ENCODE measurements around the gene PROZ.

PROZ gene

DNA sequence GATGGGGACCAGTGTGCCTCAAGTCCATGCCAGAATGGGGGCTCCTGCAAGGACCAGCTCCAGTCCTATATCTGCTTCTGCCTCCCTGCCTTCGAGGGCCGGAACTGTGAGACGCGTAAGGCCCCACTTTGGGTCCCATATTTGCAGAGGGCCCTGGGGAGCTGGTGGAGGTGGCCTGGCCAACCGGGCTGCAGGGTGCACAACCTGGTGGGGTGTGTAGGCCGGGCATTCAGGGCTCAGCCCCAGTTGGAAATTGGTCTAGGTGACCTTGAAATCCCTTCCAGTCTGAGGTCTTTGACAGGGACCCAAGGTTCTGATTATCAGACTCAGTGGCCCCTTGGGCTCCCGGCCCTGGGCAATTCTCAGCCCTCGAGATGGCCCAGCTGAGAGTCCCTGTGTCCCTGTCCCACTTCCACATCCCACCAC lies 44.6 kb upstream of the PROZ start:
- DNase-seq (ENCODE audit: low read depth): no peak
- TF ChIP-seq, protein P1, sequence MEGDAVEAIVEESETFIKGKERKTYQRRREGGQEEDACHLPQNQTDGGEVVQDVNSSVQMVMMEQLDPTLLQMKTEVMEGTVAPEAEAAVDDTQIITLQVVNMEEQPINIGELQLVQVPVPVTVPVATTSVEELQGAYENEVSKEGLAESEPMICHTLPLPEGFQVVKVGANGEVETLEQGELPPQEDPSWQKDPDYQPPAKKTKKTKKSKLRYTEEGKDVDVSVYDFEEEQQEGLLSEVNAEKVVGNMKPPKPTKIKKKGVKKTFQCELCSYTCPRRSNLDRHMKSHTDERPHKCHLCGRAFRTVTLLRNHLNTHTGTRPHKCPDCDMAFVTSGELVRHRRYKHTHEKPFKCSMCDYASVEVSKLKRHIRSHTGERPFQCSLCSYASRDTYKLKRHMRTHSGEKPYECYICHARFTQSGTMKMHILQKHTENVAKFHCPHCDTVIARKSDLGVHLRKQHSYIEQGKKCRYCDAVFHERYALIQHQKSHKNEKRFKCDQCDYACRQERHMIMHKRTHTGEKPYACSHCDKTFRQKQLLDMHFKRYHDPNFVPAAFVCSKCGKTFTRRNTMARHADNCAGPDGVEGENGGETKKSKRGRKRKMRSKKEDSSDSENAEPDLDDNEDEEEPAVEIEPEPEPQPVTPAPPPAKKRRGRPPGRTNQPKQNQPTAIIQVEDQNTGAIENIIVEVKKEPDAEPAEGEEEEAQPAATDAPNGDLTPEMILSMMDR (conservative IDR thresholded peaks at IDR 0.05; ENCODE audit: low read depth, low read length): no peak
- H3K4me3 ChIP-seq (ENCODE audit: low read length): no peak overlapping the region

DNA sequence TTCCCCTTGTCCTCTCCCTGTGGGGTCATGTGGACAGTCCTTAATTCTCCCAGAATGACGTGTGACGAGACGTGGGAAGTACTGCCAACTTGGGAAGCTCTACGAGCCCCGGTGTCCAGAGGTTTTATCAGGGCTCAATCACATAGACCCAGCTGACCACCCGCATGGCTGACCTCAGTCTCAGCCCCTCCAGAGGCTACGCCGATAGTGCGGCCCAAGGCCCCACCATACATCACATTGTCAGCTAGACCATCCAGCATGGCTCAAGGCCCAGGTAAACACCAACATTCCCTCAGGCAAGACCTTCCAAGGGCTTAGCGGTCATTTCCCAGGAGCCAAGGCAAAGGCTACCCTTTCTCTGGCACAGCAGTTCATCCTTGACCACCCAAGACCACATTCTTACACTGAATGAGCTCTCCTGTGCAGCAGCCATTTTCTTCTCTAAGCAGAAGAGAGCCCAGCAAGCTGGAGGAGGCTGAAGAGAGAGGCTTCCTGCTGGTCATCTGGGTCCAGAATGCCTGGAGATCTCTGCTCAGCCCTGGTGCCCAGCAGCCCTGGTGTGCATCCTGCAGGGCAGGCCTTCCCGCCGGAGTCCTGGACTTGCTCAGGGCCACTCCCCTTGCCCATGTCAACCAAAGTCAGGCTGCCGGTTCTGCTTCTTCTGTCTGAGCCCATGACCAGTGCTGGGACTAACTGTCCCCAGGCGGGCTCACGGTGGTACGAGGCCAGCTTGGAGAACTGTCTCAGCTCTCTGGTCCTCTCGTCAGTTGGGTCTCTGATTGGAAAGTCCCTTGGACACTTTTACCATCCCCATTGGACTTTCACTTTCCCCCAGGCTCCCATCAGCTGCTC lies 43.7 kb upstream of the PROZ start:
- H3K4me3 ChIP-seq (ENCODE audit: low read length): no peak overlapping the region
- TF ChIP-seq, protein P1 (conservative IDR thresholded peaks at IDR 0.05; ENCODE audit: low read depth, low read length): no peak
- no peak for DNase-seq (ENCODE audit: low read depth)

DNA sequence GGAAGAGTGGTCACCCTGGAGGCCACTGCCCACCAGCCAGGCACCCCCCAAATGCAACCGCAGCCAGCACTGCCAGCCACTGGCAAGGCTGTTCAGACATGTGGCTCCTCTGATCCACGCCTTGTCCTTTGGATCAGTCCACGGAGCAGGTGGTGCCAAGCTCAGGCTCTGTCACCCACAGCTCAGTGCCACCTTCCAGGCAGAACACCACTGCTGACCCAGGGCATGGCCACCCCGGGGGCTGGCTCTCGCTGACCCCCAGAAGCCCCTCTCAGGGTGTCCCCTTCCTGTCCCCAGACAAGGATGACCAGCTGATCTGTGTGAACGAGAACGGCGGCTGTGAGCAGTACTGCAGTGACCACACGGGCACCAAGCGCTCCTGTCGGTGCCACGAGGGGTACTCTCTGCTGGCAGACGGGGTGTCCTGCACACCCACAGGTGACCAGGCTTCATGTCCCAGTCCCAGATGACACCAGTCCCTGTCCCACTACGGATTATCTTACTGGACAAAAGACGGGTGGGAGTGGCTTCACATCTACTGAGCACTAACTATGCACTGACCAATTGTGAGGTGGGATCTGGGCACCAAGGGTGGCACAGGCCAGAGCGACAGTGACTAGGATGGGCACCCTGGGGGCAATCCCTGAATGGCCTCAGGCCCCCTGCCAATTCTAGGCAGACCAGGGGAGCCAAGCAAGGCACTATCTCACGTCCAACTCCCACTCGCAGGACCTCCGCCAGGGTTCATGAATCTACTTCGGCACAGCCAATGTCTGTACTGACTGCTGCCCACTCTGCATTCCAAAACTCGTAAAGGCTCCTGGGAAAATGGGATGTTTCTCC lies 42.9 kb upstream of the PROZ start:
- DNase-seq (ENCODE audit: low read depth): no peak
- TF ChIP-seq, protein P1 (conservative IDR thresholded peaks at IDR 0.05; ENCODE audit: low read depth, low read length): no peak
- H3K4me3 ChIP-seq (ENCODE audit: low read length): no peak overlapping the region

DNA sequence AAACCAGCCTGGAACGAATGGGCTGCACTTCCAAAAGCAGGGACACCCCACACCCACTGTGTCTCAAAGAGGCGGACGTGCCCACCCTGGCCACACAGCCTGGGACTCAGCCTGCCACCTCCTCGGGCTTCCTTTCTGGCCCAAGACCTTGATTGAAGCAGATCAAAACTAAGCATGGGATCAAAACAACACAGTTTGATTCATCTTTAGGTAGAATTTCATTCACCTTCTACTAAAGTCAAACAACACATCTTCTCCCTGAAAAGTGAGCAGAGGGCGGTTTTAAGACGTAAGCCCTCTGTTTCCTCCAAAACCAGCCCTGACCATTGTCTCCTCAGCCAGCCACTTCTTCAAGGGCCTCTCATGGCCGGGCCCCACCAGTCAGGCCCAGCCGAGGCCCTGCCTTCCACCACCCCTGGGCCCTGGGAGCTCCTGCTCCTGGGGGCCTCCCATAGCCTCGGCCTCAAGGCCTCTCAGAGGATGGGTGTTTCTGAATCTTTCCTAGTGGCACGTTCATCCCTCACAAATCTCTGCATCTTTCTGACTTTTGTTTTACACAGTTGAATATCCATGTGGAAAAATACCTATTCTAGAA lies 42.1 kb upstream of the PROZ start:
- DNase-seq (ENCODE audit: low read depth): no peak
- no peak overlapping the region for H3K4me3 ChIP-seq (ENCODE audit: low read length)
- TF ChIP-seq, protein P1 (conservative IDR thresholded peaks at IDR 0.05; ENCODE audit: low read depth, low read length): no peak

DNA sequence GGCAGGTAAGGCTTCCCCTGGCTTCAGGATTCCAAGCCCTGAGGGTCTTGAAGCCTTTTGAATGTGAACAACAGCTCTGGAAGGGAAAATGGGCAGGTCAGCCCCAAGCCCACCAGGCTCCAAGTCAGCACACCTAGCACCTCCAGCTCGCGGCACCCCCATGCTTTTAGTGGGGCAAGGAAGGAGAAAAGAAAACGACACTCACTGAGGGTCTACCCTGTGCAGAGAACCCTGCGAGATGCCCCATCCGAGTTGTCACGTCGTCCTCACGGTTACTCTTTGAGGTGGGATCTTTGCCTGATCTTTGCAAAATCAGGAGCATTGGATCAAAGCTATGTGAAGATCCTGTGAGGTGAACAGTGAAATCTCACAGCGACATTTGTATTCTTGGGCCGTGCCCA lies 41.6 kb upstream of the PROZ start:
- TF ChIP-seq, protein P1 (conservative IDR thresholded peaks at IDR 0.05; ENCODE audit: low read depth, low read length): no peak
- H3K4me3 ChIP-seq (ENCODE audit: low read length): no peak overlapping the region
- DNase-seq (ENCODE audit: low read depth): no peak

DNA sequence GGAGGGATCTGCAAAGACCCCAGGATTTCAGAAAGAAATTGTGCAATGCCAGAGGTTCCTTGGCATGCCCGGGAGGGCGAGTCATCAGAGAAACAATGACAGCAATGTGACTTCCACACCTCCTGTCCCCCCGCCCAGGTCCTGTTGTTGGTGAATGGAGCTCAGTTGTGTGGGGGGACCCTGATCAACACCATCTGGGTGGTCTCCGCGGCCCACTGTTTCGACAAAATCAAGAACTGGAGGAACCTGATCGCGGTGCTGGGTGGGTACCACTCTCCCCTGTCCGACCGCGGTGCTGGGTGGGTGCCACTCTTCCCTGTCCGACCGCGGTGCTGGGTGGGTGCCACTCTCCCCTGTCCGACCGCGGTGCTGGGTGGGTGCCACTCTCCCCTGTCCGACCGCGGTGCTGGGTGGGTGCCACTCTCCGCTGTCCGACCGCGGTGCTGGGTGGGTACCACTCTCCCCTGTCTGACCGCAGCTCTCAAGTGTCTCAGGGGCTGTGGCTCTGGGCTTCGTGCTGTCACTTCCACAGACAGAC lies 41.0 kb upstream of the PROZ start:
- TF ChIP-seq, protein P1 (conservative IDR thresholded peaks at IDR 0.05; ENCODE audit: low read depth, low read length): no peak
- no peak overlapping the region for H3K4me3 ChIP-seq (ENCODE audit: low read length)
- no peak for DNase-seq (ENCODE audit: low read depth)
